ENCODE data around the gene NPAS3. TPM values are rescaled to one million over a fixed set of nuclear protein-coding genes. Genes with fewer than 3 reads are reported as not detected.

NPAS3 gene
- total and polyA plus RNA-seq, 2 of the 8 experiments (the other 6 are each of a cell fraction or from before 2014, with no cell fraction given): 0.11 to 0.60 TPM

GRCh38 chr14:33728010-33728498 lies 789.4 kb downstream of the NPAS3 start:
- no peaks in the 10 kb centered on the region for H3K79me1 ChIP-seq (ENCODE audit: low read depth, low read length)
- no peak overlapping the region for H2BK15ac ChIP-seq (ENCODE audit: low read length)
- H4K20me1 ChIP-seq (replicated peaks in 1 of 2; ENCODE audit: control insufficient read depth in 1 of 2, insufficient read depth in 2 of 2, low read length in 2 of 2): no peaks in the 10 kb centered on the region
- H3K4me2 ChIP-seq (ENCODE audit: insufficient read depth in 1 of 2, low read depth in 2 of 2, low read length in 2 of 2): no peak overlapping the region
- H3K9me3 ChIP-seq (ENCODE audit: insufficient read depth in 2 of 2, low read depth in 1 of 2, low read length in 1 of 2): no peaks in the 10 kb centered on the region
- H3K27me3 ChIP-seq (replicated peaks in 1 of 4; ENCODE audit: control insufficient read depth in 3 of 4, extremely low read depth in 1 of 4, insufficient read depth in 3 of 4, low read length in 3 of 4): no peaks in the 10 kb centered on the region
- POLR2A ChIA-PET (ENCODE audit: partially characterized antibody): no interaction called here
- H3K27ac ChIP-seq (ENCODE audit: low read depth, low read length): no peak overlapping the region
- no peak overlapping the region for H4K5ac ChIP-seq (ENCODE audit: insufficient read length, low read depth, low read length)
- no peaks in the 10 kb centered on the region for H3K23me2 ChIP-seq (ENCODE audit: low read depth, low read length)
- H3K14ac ChIP-seq (ENCODE audit: insufficient read length): no peak overlapping the region
- FAIRE-seq: no peak
- H3K4me3 ChIP-seq (ENCODE audit: extremely low read depth in 1 of 4, insufficient read depth in 2 of 4, low read depth in 3 of 4, low read length in 4 of 4): no peak overlapping the region
- no peak overlapping the region for H2BK20ac ChIP-seq (ENCODE audit: low read length)
- no peak overlapping the region for H3K4ac ChIP-seq (replicated peaks; ENCODE audit: insufficient read length, low read depth, low read length)
- H4K8ac ChIP-seq (ENCODE audit: extremely low read depth, insufficient read depth, low read length): no peak overlapping the region
- no peak overlapping the region for H2BK5ac ChIP-seq (ENCODE audit: low read depth, low read length)
- H2AFZ ChIP-seq (ENCODE audit: low read length): no peak overlapping the region
- no peak overlapping the region for H3K56ac ChIP-seq (replicated peaks; ENCODE audit: insufficient read length, low read depth, low read length)
- H3K23ac ChIP-seq (ENCODE audit: insufficient read length): no peak overlapping the region
- H3K79me2 ChIP-seq (ENCODE audit: control insufficient read depth in 1 of 2, insufficient read depth in 2 of 2, low read length in 2 of 2): no peaks in the 10 kb centered on the region
- no peaks in the 10 kb centered on the region for H3K4me1 ChIP-seq (replicated peaks in 1 of 4; ENCODE audit: control insufficient read depth in 3 of 4, insufficient read depth in 4 of 4, low read length in 3 of 4)
- H4K91ac ChIP-seq (replicated peaks; ENCODE audit: insufficient read length, low read length): no peak overlapping the region
- H3K18ac ChIP-seq (ENCODE audit: extremely low read depth, low read length): no peak overlapping the region
- CTCF ChIA-PET (ENCODE audit: partially characterized antibody): no interaction called here
- no peak overlapping the region for H2BK12ac ChIP-seq (ENCODE audit: low read depth, low read length)
- no peak overlapping the region for H2BK120ac ChIP-seq (replicated peaks; ENCODE audit: low read depth, low read length)
- DNase-seq (ENCODE audit: low read depth in 1 of 2, low spot score in 2 of 2): no peak
- no peak overlapping the region for H2AK5ac ChIP-seq (ENCODE audit: low read depth, low read length)
- H3K9ac ChIP-seq (replicated peaks in 1 of 4; ENCODE audit: extremely low read depth in 1 of 4, low read depth in 3 of 4, low read length in 3 of 4): peak overlapping the region in 1 of 4 experiments; percentile 3; a peak in 1 of 7 replicates
- WGBS, 2 experiments (ENCODE audit: extremely low coverage in 1 of 2, insufficient coverage in 1 of 2, insufficient read length in 1 of 2, insufficient replicate concordance in 2 of 2, low coverage in 1 of 2, low lambda C conversion rate in 2 of 2, missing lambda C conversion rate in 1 of 2): 88% methylated on average over 3 of the region's 3 CpGs; no CpG with 5 or more reads in 1 of the 2 experiments
- no peaks in the 10 kb centered on the region for H3K36me3 ChIP-seq (ENCODE audit: control insufficient read depth in 2 of 4, insufficient read depth in 4 of 4, low read length in 3 of 4)
- TF ChIP-seq BCL11A (IDR thresholded peaks at IDR 0.05; ENCODE audit: low read depth in 2 of 2, low read length in 2 of 2) (no peak), ZNF274 (IDR thresholded peaks at IDR 0.05; ENCODE audit: borderline replicate concordance, extremely low read depth, low read length) (no peak), E2F6 (IDR thresholded peaks at IDR 0.05) (no peak), RNF2 (IDR thresholded peaks at IDR 0.05; ENCODE audit: borderline replicate concordance, low read depth, low read length, missing control alignments, poor library complexity, severe bottlenecking) (no peak), TBP (IDR thresholded peaks at IDR 0.05; ENCODE audit: low read depth, low read length) (no peak), SP2 (IDR thresholded peaks at IDR 0.05; ENCODE audit: low read length) (no peak), ATF2 (IDR thresholded peaks at IDR 0.05; ENCODE audit: low read length) (no peak), SIX5 (IDR thresholded peaks at IDR 0.05; ENCODE audit: low read depth, low read length) (no peak), CBX5 (IDR thresholded peaks at IDR 0.05; ENCODE audit: low read depth, low read length) (no peak), HDAC2 (IDR thresholded peaks at IDR 0.05; ENCODE audit: borderline replicate concordance in 1 of 2, low read depth in 2 of 2, low read length in 2 of 2) (no peak), ASH2L (IDR thresholded peaks at IDR 0.05; ENCODE audit: low read length) (no peak), JUN (IDR thresholded peaks at IDR 0.05; ENCODE audit: low read depth, low read length) (no peak)

All from H1 (cell line).